ENCODE results near the gene PLEKHF1.
"Not testable (repeated sequence)": the region's sequence is repeated elsewhere in the genome, so short reads cannot be mapped to it uniquely, and the experiment has no call there.

The PLEKHF1 gene

GRCh38 chr19:29704562-29705558, 39.6 kb downstream of the PLEKHF1 start:
- no peak for DNase-seq

GRCh38 chr19:29705706-29706105, 40.4 kb downstream of the PLEKHF1 start:
- DNase-seq, result no peak

GRCh38 chr19:29706635-29707034, 41.4 kb downstream of the PLEKHF1 start:
- DNase-seq, result no peak

GRCh38 chr19:29708554-29709439, 43.5 kb downstream of the PLEKHF1 start:
- DNase-seq, result no peak

- not testable (repeated sequence) for DNase-seq
Observed at GRCh38 chr19:29709440-29709798, 44.2 kb downstream of the PLEKHF1 start.

- DNase-seq, result no peak
Observed at GRCh38 chr19:29711584-29712132, 46.4 kb downstream of the PLEKHF1 start.

- DNase-seq, result no peak
Observed at GRCh38 chr19:29712744-29713516, 47.7 kb downstream of the PLEKHF1 start.

GRCh38 chr19:29714371-29714952, 49.2 kb downstream of the PLEKHF1 start:
- DNase-seq, result no peak

GRCh38 chr19:29714953-29715700, 49.9 kb downstream of the PLEKHF1 start, which contains the start of gene C19orf12:
TSS of gene C19orf12 (minus strand) at chr19:29715261. CDS start at chr19:29708413, 6,848 bp downstream.
- peak; percentile 43 for DNase-seq

- DNase-seq, result no peak
Observed at GRCh38 chr19:29715701-29716581, 50.7 kb downstream of the PLEKHF1 start.

- no peak for DNase-seq
Observed at GRCh38 chr19:29717051-29717450, 51.8 kb downstream of the PLEKHF1 start.

- DNase-seq, result no peak
Observed at GRCh38 chr19:29724102-29724641, 58.9 kb downstream of the PLEKHF1 start.

- no peak for DNase-seq
Observed at GRCh38 chr19:29724746-29725145, 59.5 kb downstream of the PLEKHF1 start.

All from NCI-H774 (cell line).